ENCODE results near the gene DENND1B. TPM values are rescaled to one million over a fixed set of nuclear protein-coding genes. Genes with fewer than 3 reads are reported as not detected.

Gene DENND1B
- total RNA-seq, 1 experiment from 2014 or later: 1.9 TPM

DNA sequence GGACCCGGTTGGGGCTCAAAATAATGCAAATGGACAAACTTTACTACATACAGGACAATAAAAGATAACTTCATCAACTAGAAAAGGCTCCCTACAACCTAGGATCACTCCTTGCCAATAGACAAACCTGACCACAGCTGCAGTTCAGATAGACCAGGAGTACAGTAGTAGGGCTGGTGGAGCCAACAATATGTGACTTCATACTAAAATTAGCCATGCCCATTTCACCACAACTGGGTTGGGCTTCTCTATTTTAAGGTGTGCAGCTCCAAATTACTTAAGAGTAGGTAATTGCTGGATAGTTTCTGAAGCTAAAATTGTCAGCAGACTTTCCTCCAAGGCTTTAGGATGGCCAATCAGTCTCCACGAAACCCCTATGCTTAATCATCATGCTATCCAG, 3.9 kb downstream of the DENND1B start:
- ChIA-PET CTCF (no interaction called here), POLR2A (ENCODE audit: low non-redundant PET) (interaction anchor here (0.6 kb wide), 1 partner anchor 121 kb away, joined by 3 read pairs; no protein-coding TSS in a partner anchor)
- Histone ChIP-seq H3K4me1 (ENCODE audit: insufficient read depth, low read length, poor library complexity, severe bottlenecking) (peaks cover 10% of the 10 kb centered on the region), H3K36me3 (ENCODE audit: insufficient read depth, low read length, poor library complexity, severe bottlenecking) (no peaks in the 10 kb centered on the region), H3K27ac (ENCODE audit: low read depth, low read length, poor library complexity, severe bottlenecking) (no peak overlapping the region), H3K4me3 (ENCODE audit: low read depth, low read length, poor library complexity, severe bottlenecking) (no peak overlapping the region), H3K9me3 (ENCODE audit: low read depth, low read length, poor library complexity, severe bottlenecking) (no peaks in the 10 kb centered on the region), H3K27me3 (replicated peaks; ENCODE audit: insufficient read depth, low read depth, low read length, poor library complexity) (no peaks in the 10 kb centered on the region)
- DNase-seq (ENCODE audit: low spot score): no peak
- TF ChIP-seq EZH2 (IDR thresholded peaks at IDR 0.05; ENCODE audit: borderline replicate concordance, low read depth, low read length, poor library complexity, severe bottlenecking): no peak
- TF ChIP-seq, protein P1, sequence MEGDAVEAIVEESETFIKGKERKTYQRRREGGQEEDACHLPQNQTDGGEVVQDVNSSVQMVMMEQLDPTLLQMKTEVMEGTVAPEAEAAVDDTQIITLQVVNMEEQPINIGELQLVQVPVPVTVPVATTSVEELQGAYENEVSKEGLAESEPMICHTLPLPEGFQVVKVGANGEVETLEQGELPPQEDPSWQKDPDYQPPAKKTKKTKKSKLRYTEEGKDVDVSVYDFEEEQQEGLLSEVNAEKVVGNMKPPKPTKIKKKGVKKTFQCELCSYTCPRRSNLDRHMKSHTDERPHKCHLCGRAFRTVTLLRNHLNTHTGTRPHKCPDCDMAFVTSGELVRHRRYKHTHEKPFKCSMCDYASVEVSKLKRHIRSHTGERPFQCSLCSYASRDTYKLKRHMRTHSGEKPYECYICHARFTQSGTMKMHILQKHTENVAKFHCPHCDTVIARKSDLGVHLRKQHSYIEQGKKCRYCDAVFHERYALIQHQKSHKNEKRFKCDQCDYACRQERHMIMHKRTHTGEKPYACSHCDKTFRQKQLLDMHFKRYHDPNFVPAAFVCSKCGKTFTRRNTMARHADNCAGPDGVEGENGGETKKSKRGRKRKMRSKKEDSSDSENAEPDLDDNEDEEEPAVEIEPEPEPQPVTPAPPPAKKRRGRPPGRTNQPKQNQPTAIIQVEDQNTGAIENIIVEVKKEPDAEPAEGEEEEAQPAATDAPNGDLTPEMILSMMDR (conservative IDR thresholded peaks at IDR 0.05; ENCODE audit: low read depth, low read length): no peak
- BruUV-seq (replicated peaks): no TSS peak
- intact Hi-C loops (cut with micrococcal nuclease; ENCODE audit: unreplicated experiment): no loop called here

- Histone ChIP-seq H3K27ac (ENCODE audit: low read depth, low read length, poor library complexity, severe bottlenecking) (no peak overlapping the region), H3K36me3 (ENCODE audit: insufficient read depth, low read length, poor library complexity, severe bottlenecking) (no peaks in the 10 kb centered on the region), H3K9me3 (ENCODE audit: low read depth, low read length, poor library complexity, severe bottlenecking) (no peaks in the 10 kb centered on the region), H3K27me3 (replicated peaks; ENCODE audit: insufficient read depth, low read depth, low read length, poor library complexity) (no peaks in the 10 kb centered on the region), H3K4me1 (ENCODE audit: insufficient read depth, low read length, poor library complexity, severe bottlenecking) (peaks cover 6% of the 10 kb centered on the region), H3K4me3 (ENCODE audit: low read depth, low read length, poor library complexity, severe bottlenecking) (no peak overlapping the region)
- BruUV-seq (replicated peaks): no TSS peak
- intact Hi-C loops (cut with micrococcal nuclease; ENCODE audit: unreplicated experiment): no loop called here
- ChIA-PET POLR2A (ENCODE audit: low non-redundant PET) (no interaction called here), CTCF (no interaction called here)
- TF ChIP-seq, protein P1 (conservative IDR thresholded peaks at IDR 0.05; ENCODE audit: low read depth, low read length): no peak
- TF ChIP-seq EZH2 (IDR thresholded peaks at IDR 0.05; ENCODE audit: borderline replicate concordance, low read depth, low read length, poor library complexity, severe bottlenecking): no peak
- no peak for DNase-seq (ENCODE audit: low spot score)
Observed at GRCh38 chr1:197770243-197770642, 5.0 kb downstream of the DENND1B start.

DNA sequence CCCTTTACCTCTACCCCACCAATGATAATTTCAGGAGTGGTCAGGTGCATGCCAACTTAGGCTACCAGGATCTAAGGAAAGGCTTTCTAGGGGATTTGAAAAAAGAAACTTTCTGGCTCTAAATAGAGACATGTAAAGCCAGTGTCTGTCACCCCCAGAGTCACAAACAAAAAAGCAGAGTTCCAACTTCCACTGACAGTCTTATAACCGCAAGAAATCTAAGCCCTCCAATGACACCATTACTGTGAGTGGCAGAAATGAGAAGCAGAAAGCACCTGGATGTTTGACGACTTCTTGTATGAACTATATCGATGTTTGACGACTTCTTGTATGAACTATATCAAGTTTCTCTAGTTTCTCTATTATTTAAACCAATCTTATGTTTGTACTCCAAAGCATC, 6.0 kb downstream of the DENND1B start:
- H3K36me3 ChIP-seq (ENCODE audit: insufficient read depth, low read length, poor library complexity, severe bottlenecking): no peaks in the 10 kb centered on the region
- TF ChIP-seq, protein P1 (conservative IDR thresholded peaks at IDR 0.05; ENCODE audit: low read depth, low read length): no peak
- TF ChIP-seq EZH2 (IDR thresholded peaks at IDR 0.05; ENCODE audit: borderline replicate concordance, low read depth, low read length, poor library complexity, severe bottlenecking): no peak
- no peaks in the 10 kb centered on the region for H3K27me3 ChIP-seq (replicated peaks; ENCODE audit: insufficient read depth, low read depth, low read length, poor library complexity)
- H3K27ac ChIP-seq (ENCODE audit: low read depth, low read length, poor library complexity, severe bottlenecking): no peak overlapping the region
- H3K4me1 ChIP-seq (ENCODE audit: insufficient read depth, low read length, poor library complexity, severe bottlenecking): peaks cover 5% of the 10 kb centered on the region
- ChIA-PET POLR2A (ENCODE audit: low non-redundant PET) (interaction anchor here (0.6 kb wide), 1 partner anchor 262 kb away, joined by 3 read pairs; no protein-coding TSS in a partner anchor), CTCF (no interaction called here)
- no peak for DNase-seq (ENCODE audit: low spot score)
- H3K4me3 ChIP-seq (ENCODE audit: low read depth, low read length, poor library complexity, severe bottlenecking): no peak overlapping the region
- BruUV-seq (replicated peaks): no TSS peak
- no peaks in the 10 kb centered on the region for H3K9me3 ChIP-seq (ENCODE audit: low read depth, low read length, poor library complexity, severe bottlenecking)
- intact Hi-C loops (cut with micrococcal nuclease; ENCODE audit: unreplicated experiment): no loop called here
